ENCODE data around the gene MYPOP. TPM values are rescaled to one million over a fixed set of nuclear protein-coding genes. Genes with fewer than 3 reads are reported as not detected.

The MYPOP gene
- total and polyA plus RNA-seq, 9 of the 15 experiments (the other 6 are each of a cell fraction or from before 2014, with no cell fraction given) = 0.32 to 7.6 (median 1.6) TPM

DNA sequence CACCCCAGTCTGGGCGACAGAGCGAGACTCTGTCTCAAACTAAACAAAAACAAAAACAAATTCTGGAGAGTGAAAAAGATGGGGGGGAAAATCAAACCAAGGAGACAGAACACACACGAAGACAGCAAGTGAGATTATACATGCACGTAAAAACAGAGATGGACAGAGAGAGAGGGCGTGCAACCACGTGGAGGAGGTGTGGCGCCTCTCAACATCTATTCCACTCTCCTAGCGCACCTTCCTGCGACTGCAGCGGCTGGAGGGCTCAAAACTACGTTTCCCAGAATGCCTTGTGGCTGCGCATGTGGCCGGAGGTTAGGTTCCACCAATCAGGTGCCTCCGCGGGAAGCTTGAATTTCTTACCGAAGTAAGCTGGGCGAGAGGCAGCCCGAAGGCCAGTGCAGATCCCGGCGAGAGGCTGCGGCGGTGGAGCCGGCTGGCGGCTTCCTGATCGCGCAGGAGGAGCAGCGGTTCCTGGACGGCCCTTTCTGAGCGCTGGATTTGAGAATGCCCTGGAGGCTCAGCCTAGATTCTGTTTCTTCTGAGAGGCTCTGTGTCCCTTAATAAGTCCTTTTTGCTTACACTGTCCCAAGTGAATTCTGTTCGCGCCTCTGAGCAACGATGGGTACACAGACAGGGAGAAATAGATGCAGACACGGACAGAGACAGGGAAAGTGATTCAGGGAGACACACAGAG, 25.3 kb upstream of the MYPOP start (continued):
- TF ChIP-seq, protein P1, sequence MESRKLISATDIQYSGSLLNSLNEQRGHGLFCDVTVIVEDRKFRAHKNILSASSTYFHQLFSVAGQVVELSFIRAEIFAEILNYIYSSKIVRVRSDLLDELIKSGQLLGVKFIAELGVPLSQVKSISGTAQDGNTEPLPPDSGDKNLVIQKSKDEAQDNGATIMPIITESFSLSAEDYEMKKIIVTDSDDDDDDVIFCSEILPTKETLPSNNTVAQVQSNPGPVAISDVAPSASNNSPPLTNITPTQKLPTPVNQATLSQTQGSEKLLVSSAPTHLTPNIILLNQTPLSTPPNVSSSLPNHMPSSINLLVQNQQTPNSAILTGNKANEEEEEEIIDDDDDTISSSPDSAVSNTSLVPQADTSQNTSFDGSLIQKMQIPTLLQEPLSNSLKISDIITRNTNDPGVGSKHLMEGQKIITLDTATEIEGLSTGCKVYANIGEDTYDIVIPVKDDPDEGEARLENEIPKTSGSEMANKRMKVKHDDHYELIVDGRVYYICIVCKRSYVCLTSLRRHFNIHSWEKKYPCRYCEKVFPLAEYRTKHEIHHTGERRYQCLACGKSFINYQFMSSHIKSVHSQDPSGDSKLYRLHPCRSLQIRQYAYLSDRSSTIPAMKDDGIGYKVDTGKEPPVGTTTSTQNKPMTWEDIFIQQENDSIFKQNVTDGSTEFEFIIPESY (CRISPR knock-in tag; IDR thresholded peaks at IDR 0.05) = peak; percentile 42; the same call in 1 of the 2 replicates
- TF ChIP-seq NR2C2 (CRISPR knock-in tag; IDR thresholded peaks at IDR 0.05) (peak; percentile 92), NR2C2 (tag; IDR thresholded peaks at IDR 0.05) (peak; percentile 97), KLF16 (IDR thresholded peaks at IDR 0.05) (no peak), ZKSCAN1 (IDR thresholded peaks at IDR 0.05; ENCODE audit: low read depth, low read length) (no peak), ZNF197 (CRISPR knock-in tag; IDR thresholded peaks at IDR 0.05; ENCODE audit: low read depth) (no peak), ZFX (CRISPR knock-in tag; IDR thresholded peaks at IDR 0.05) (peak; percentile 46), TEAD2 (tag; IDR thresholded peaks at IDR 0.05) (no peak), DMBX1 (CRISPR knock-in tag; IDR thresholded peaks at IDR 0.05; ENCODE audit: borderline replicate concordance) (no peak), THRAP3 (IDR thresholded peaks at IDR 0.05; ENCODE audit: borderline replicate concordance) (no peak), MTA2 (IDR thresholded peaks at IDR 0.05; ENCODE audit: low read depth) (no peak), SREBF1 (IDR thresholded peaks at IDR 0.05; ENCODE audit: borderline replicate concordance, low read depth, low read length) (no peak), SMAD2 (IDR thresholded peaks at IDR 0.05; ENCODE audit: low read depth, low read length) (no peak), SIX5 (IDR thresholded peaks at IDR 0.05; ENCODE audit: borderline replicate concordance in 1 of 2, insufficient read depth in 1 of 2, low read depth in 1 of 2, low read length in 2 of 2) (peak; percentile 89 to 90), ZBTB1 (CRISPR knock-in tag; IDR thresholded peaks at IDR 0.05; ENCODE audit: borderline replicate concordance, low read depth) (no peak; the same call in 1 of the 2 replicates)
- TF ChIP-seq, protein P2, sequence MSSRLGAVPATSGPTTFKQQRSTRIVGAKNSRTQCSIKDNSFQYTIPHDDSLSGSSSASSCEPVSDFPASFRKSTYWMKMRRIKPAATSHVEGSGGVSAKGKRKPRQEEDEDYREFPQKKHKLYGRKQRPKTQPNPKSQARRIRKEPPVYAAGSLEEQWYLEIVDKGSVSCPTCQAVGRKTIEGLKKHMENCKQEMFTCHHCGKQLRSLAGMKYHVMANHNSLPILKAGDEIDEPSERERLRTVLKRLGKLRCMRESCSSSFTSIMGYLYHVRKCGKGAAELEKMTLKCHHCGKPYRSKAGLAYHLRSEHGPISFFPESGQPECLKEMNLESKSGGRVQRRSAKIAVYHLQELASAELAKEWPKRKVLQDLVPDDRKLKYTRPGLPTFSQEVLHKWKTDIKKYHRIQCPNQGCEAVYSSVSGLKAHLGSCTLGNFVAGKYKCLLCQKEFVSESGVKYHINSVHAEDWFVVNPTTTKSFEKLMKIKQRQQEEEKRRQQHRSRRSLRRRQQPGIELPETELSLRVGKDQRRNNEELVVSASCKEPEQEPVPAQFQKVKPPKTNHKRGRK (tag; IDR thresholded peaks at IDR 0.05) = no peak
- TF ChIP-seq, protein P3, sequence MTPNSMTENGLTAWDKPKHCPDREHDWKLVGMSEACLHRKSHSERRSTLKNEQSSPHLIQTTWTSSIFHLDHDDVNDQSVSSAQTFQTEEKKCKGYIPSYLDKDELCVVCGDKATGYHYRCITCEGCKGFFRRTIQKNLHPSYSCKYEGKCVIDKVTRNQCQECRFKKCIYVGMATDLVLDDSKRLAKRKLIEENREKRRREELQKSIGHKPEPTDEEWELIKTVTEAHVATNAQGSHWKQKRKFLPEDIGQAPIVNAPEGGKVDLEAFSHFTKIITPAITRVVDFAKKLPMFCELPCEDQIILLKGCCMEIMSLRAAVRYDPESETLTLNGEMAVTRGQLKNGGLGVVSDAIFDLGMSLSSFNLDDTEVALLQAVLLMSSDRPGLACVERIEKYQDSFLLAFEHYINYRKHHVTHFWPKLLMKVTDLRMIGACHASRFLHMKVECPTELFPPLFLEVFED (CRISPR knock-in tag; conservative IDR thresholded peaks at IDR 0.05) = no peak
- TF ChIP-seq, protein P4, sequence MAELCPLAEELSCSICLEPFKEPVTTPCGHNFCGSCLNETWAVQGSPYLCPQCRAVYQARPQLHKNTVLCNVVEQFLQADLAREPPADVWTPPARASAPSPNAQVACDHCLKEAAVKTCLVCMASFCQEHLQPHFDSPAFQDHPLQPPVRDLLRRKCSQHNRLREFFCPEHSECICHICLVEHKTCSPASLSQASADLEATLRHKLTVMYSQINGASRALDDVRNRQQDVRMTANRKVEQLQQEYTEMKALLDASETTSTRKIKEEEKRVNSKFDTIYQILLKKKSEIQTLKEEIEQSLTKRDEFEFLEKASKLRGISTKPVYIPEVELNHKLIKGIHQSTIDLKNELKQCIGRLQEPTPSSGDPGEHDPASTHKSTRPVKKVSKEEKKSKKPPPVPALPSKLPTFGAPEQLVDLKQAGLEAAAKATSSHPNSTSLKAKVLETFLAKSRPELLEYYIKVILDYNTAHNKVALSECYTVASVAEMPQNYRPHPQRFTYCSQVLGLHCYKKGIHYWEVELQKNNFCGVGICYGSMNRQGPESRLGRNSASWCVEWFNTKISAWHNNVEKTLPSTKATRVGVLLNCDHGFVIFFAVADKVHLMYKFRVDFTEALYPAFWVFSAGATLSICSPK (IDR thresholded peaks at IDR 0.05; ENCODE audit: borderline replicate concordance) = no peak
- TF ChIP-seq, protein P5, sequence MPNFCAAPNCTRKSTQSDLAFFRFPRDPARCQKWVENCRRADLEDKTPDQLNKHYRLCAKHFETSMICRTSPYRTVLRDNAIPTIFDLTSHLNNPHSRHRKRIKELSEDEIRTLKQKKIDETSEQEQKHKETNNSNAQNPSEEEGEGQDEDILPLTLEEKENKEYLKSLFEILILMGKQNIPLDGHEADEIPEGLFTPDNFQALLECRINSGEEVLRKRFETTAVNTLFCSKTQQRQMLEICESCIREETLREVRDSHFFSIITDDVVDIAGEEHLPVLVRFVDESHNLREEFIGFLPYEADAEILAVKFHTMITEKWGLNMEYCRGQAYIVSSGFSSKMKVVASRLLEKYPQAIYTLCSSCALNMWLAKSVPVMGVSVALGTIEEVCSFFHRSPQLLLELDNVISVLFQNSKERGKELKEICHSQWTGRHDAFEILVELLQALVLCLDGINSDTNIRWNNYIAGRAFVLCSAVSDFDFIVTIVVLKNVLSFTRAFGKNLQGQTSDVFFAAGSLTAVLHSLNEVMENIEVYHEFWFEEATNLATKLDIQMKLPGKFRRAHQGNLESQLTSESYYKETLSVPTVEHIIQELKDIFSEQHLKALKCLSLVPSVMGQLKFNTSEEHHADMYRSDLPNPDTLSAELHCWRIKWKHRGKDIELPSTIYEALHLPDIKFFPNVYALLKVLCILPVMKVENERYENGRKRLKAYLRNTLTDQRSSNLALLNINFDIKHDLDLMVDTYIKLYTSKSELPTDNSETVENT (CRISPR knock-in tag; IDR thresholded peaks at IDR 0.05) = 0 out of 2 replicates have a peak, but pooled peaks have one; percentile 46
